Stimulated activated CD8-positive, alpha-beta memory T cell treated with anti-CD3 and anti-CD28 coated beads, Interleukin-7, amount 100 ng/mL, for 4 hours (primary cell): ENCODE measurements around the gene SLC26A11.

Experiments used
- DNase-seq, 2 donors: peaks; one replicate each; pipeline ENCODE4 v3.0.0-alpha.2; 2020; ENCODE audit warnings: low read depth in 2 of 2

Gene SLC26A11

GRCh38 chr17:80220054-80220735 lies at the start of gene SLC26A11, which contains the start of gene SGSH:
Gene SLC26A11 (plus strand): TSS chr17:80220427. CDS start chr17:80221561, 1,134 bp downstream.
Gene SGSH (minus strand): TSS chr17:80220333. CDS start chr17:80220313, 20 bp downstream.
- DNase-seq: peak; percentile 3 to 39

GRCh38 chr17:80171681-80172080 lies 48.5 kb upstream of the SLC26A11 start:
- DNase-seq: no peak

- no peak for DNase-seq
Measured at GRCh38 chr17:80173126-80173525, 47.1 kb upstream of the SLC26A11 start.

- no peak for DNase-seq
Measured at GRCh38 chr17:80173916-80174315, 46.3 kb upstream of the SLC26A11 start.

GRCh38 chr17:80176757-80177156 lies 43.5 kb upstream of the SLC26A11 start:
- no peak for DNase-seq

- DNase-seq: no peak
Measured at GRCh38 chr17:80177986-80178595, 42.1 kb upstream of the SLC26A11 start.

GRCh38 chr17:80180192-80180591 lies 40.0 kb upstream of the SLC26A11 start:
- no peak for DNase-seq

GRCh38 chr17:80181431-80181830 lies 38.8 kb upstream of the SLC26A11 start:
- DNase-seq: no peak

- DNase-seq: no peak
Measured at GRCh38 chr17:80182118-80182844, 37.9 kb upstream of the SLC26A11 start.

DNA sequence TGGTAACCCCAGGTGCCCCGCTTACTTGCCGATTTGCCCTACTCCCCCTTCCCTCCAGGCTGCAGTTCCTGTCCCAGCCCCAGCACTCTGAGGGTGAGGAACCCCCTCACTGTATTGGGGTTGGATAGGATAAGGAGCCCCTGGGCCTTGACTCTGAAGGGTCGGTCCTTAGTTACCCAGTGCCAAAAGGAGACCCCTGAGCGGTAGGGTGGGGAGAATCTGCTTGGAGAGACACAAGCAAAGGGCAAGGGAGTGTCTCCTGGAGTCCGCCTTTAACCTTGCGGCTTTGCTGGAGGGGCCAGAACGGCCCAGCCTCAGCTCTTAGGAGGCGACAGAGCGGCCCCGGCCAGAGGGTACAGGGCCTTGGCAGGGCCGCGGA lies 37.4 kb upstream of the SLC26A11 start:
- DNase-seq: no peak

GRCh38 chr17:80183581-80184422 lies 36.4 kb upstream of the SLC26A11 start:
- no peak for DNase-seq

GRCh38 chr17:80184423-80184714 lies 35.9 kb upstream of the SLC26A11 start:
- no peak for DNase-seq

GRCh38 chr17:80185968-80186367 lies 34.3 kb upstream of the SLC26A11 start:
- DNase-seq: no peak

- no peak for DNase-seq
Measured at GRCh38 chr17:80187090-80187489, 33.1 kb upstream of the SLC26A11 start.

DNA sequence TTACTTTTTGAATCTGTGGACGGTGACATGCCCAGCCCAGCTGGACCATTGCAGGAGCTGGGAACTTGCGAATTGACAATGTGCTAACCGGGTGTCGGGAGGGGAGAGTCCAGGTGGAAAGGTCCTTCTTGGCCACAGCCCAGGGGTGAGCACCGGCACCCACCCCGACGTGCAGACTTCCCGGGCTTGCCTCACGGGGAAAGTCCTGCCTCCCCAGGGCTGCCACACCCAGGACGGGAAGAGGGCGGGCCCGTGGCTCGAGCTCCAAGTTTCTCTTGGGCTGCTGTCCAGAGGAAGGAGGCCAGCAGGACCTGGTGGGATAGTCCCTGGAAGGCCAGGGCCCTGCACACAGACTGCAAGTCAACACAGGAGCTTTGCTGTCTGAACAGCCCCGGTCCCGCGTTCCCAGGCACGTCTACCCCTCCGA lies 32.7 kb upstream of the SLC26A11 start:
- DNase-seq: no peak

- no peak for DNase-seq
Measured at GRCh38 chr17:80189611-80190010, 30.6 kb upstream of the SLC26A11 start.

- DNase-seq: no peak
Measured at GRCh38 chr17:80190716-80191115, 29.5 kb upstream of the SLC26A11 start.

- DNase-seq: no peak
Measured at GRCh38 chr17:80191192-80191591, 29.0 kb upstream of the SLC26A11 start.

GRCh38 chr17:80191865-80192661 lies 28.2 kb upstream of the SLC26A11 start:
- no peak for DNase-seq

- no peak for DNase-seq
Measured at GRCh38 chr17:80195141-80195540, 25.1 kb upstream of the SLC26A11 start.
